ENCODE results near the gene ST3GAL4.
"Not testable (repeated sequence)": the region's sequence is repeated elsewhere in the genome, so short reads cannot be mapped to it uniquely, and the experiment has no call there.

Gene ST3GAL4

GRCh38 chr11:126391286-126391954 is 35.9 kb downstream of the ST3GAL4 start:
- no peak for DNase-seq

DNA sequence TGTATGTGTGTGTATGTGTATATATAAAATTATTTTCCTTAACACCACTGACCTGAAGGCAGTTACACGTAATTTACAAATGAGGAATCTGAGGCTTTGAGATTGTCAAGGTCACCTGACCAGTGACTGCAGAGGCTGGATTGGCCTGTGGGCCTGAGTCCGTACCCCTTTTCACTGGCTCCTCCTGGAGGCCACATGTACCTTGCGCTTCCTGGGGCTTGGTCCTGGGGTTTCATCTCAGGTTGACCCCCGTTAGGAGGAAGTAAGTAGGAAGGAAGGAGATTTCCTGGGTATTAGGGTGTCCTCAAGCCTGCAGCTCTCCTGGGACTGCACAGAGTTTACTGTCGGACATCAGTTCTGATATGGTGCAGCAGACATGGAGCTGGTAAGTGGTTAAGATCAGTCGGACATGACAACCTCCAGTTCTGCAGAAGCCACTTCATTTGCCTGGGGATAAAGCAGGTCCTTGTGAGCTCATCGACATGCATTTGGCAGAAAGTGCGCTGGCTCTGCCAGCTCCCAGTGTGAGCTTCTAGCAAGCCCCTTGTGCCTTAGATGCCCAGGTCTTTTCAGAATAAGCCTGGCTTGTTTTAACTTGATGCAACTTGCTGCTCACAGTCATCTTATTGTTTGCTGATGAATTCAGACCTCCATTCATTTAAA is 36.6 kb downstream of the ST3GAL4 start:
- no peak for DNase-seq

GRCh38 chr11:126392633-126393013 is 37.1 kb downstream of the ST3GAL4 start:
- no peak for DNase-seq

GRCh38 chr11:126393143-126393542 is 37.7 kb downstream of the ST3GAL4 start:
- no peak for DNase-seq

GRCh38 chr11:126394036-126394435 is 38.5 kb downstream of the ST3GAL4 start:
- DNase-seq = no peak

- not testable (repeated sequence) for DNase-seq
Observed at GRCh38 chr11:126394634-126395072, 39.2 kb downstream of the ST3GAL4 start.

GRCh38 chr11:126395784-126396183 is 40.3 kb downstream of the ST3GAL4 start:
- not testable (repeated sequence) for DNase-seq

DNA sequence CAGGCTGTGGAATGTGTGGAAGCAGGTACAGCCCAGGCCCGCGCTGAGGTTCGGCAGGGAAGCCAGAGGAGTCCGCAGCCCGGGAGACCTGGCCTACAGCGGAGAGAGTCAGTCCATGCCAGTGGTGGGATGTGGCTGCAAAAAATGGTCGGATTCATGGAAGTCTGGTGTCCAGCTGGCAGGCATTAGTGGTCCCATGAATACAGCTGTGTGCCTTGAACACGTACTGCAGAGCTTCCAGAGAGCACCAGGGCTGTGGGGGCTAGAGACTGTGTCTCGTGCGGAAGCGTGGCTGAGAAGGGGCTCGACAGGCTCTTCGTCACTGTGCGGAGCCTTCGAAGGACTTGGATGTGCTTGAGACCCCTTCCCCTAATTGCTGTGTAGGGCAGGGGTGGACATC is 40.8 kb downstream of the ST3GAL4 start:
- DNase-seq = not testable (repeated sequence)

DNA sequence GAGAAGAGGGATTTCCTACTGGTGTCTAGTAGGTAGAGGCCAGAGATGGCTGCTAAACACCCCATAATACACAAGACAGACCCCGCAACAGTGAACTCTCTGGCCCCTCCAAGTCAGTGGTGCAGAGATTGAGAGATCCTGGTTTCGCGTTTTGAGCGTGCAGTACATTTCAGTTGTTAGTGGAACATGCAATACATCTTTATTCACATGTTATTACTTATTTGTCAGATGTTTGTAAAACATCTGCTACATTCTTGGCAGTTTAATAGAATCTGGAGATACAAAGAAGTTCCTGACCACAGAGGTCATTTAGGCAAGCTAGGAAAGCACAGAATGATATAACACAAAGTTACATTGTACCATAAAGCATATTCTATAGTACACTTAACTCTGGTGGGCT is 41.5 kb downstream of the ST3GAL4 start:
- DNase-seq = no peak

DNA sequence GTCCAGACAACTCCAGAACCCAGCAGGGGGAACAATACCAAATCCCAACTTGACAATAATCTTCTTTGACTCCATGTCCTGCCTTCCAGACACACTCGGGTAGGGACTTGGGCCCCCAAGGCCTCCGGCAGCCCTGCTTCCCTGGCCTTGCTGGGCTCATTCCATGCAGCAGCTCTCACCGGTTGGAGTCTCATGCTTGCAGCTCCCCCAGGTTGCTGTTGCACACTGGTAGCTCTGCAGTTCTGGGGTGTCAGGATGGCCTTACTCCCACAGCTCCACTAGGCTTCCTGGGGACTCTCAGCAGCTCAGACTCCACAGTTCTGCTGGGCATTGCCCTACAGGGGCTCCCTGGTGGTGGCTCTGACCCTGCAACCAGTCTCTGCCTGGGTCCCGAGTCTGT is 42.8 kb downstream of the ST3GAL4 start:
- DNase-seq = no peak

DNA sequence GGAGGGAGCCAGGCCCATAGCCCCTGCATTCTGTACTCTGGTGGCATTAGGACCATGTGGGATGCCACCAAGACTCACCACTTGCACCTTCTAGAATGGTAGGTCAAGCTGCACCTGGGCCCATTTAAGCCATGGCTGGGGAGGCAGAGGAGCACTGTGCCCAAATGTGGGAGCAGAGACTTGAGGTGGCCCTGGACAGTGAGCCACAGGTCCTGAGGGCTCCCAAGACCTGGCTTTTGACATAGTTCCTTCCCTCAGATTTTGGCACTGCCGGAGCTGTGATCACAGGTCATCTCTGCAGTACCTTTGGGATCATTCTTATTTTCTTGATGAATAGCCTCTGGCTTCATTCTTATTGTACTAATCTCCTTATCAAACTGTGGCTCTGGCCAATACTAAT is 43.2 kb downstream of the ST3GAL4 start:
- no peak for DNase-seq

GRCh38 chr11:126400019-126400418 is 44.5 kb downstream of the ST3GAL4 start:
- no peak for DNase-seq

DNA sequence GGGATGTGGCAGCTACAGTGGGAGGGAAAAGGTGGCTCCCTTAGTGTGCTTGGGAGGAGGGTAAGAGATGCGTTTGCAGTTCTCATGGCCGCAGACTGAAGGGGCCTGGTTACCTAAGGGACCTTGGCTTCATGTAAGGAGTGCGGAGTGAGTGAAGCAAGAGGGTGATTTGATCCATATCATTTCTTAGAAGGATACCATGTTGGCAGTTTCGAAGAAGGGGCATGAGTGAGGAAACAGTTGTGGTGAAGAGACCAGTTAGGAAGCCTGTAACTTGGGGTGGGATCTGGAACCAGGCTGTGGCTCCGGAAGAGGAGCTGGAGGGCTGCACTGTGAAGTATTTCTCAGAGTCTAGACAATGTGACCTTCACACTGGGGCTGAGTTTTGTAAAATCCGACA is 45.0 kb downstream of the ST3GAL4 start:
- DNase-seq = no peak

DNA sequence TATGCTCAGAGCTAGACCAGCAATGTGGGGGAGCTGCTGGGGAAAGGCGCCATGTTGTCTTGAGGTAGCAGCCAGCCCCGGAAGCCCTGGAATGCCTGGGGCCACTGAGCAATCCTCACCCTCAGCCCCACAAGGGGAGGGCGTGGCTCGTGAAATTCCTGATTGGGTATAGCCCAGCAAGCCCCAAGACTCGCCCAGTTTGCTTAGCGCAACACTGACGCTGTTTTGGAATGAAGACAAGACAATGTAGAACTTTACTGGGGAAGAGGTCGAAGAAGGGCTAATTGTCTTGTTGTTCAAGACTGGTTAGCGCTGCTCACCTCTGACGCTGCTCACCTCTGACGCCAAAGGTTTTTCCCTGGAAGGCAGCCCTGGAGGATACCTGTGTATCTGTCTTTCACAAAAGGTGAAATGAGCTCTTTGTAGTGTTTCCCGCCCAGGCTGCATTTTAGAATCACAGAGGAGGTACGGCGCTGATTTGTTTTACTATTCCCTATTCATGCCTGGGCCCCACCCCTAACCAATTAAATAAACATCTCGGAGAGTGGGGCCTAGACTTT is 47.6 kb downstream of the ST3GAL4 start:
- no peak for DNase-seq

DNA sequence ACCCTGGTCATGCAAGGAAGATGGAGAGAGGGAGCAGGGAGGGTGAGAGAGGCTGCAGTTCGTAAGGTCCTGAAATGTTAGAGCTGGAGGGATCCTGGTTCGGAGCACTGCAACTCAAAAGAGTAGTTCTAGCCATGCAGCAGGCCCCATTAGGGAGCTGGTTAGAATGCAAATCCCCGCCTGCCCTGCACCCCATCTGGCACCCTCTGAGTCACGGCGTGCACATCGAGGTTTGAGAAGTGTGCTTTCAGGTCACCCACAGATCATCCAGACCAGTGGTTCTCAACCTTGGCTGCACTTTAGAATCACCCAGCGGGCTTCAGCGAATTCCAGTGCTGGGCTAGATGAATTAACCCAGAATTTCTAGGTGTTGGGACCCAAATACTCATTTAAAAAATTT is 48.2 kb downstream of the ST3GAL4 start:
- no peak for DNase-seq

DNA sequence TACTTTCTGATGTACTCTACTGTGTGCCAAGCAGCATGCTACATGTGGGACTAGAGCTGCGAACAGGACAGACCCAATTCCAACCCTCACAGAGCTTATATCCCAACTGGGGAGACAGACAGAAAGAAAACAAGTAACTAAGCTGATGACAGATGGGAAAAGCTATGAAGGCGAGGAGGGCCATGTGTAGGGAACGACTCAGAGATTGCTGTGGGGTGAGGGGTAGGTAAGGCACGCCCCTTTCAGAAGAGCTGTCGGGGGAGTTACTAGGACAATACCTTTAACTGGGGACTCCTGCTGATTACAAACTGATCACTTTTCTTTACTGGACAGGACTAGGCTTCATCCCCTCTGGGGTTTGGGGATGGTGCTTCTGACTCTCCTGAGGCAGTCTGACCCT is 48.9 kb downstream of the ST3GAL4 start:
- no peak for DNase-seq

DNA sequence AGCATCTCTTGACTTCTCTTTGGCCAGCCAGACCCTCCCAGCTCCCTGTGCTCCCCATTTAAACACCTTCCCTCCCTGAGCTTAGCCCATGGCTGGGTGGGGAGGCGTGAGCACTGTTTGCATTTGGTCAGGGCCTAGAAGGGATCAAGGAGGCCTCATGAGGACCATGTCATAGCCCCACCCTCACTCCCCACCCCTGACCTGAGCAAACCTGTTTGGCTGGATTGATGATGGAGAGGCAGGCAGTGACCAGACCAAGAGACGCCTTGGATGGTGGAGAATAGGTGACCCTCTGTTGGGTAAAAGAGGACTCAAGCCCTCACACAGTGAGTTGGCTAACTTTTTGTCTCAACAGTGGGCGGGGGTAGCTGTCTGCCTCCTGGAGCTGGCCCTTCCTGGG is 49.9 kb downstream of the ST3GAL4 start:
- peak; percentile 47 for DNase-seq

GRCh38 chr11:126405906-126406305 is 50.4 kb downstream of the ST3GAL4 start:
- DNase-seq = peak; percentile 58

GRCh38 chr11:126406368-126406767 is 50.9 kb downstream of the ST3GAL4 start:
- no peak for DNase-seq

- DNase-seq = no peak
Observed at GRCh38 chr11:126407101-126407521, 51.6 kb downstream of the ST3GAL4 start.

DNA sequence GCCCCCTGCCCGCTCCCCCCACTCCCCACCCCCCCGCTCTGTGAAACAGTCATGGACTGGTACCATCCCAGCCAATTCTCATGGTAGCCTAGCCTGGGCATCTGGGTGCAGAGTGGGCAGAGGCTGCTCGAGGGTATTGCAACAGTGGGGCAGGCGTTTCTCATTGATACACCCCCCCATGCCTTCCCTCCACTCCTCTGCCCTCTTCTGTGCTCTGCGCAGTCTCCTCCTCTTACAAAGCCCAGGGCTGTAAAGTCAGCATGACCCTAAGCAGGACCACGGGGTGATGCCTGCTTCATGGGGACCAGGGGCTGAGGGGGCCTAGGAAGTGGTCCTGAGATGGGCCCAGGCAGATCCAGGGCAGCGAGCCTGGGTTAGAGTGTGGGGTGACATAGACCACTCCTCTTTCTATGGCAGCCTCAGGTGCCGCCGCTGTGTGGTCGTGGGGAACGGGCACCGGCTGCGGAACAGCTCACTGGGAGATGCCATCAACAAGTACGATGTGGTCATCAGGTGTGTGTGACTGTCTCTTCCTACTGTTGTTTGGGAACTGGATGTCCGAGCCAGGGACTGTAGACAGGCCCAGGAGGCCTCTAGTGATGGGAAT is 52.3 kb downstream of the ST3GAL4 start:
- DNase-seq = no peak

DNA sequence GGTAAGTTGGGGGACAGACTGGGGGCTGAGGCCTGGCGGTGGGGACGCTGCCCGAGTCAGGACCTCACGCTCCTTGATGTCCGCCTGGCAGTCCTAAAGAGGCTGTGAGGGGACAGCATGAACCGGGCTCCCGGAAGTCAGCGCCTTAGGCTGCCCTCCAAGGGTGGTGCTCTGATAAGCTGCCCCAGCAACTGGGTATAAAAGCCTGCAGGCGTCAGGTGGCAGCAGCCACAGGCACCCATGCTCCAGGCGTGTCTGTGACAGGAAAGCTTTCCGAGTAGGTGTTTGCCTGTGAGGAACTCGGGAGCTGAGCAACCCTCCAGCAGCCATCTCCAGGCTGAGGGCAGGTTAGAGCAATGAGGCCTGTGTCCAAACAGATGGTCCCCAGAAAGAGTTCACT is 53.0 kb downstream of the ST3GAL4 start:
- DNase-seq = no peak

GRCh38 chr11:126408901-126409619 is 53.6 kb downstream of the ST3GAL4 start:
- no peak for DNase-seq
